NCI-H2227 treated with DMSO at 0.1 percent for 48 hours (cell line): ENCODE data around the gene POC5.
A peak's percentile ranks its signal among the peaks of the same experiment; 100 is the strongest.
"Not testable (repeated sequence)": the region's sequence is repeated elsewhere in the genome, so short reads cannot be mapped to it uniquely, and the experiment has no call there.

Source experiments
- DNase-seq: peaks from one replicate; lab custom pipeline; 2025; lab: John Stamatoyannopoulos, UW

The POC5 gene

GRCh38 chr5:75706016-75706415, 11.2 kb downstream of the POC5 start:
- no peak for DNase-seq

- no peak for DNase-seq
These were observed 15.4 kb downstream of the POC5 start for GRCh38 chr5:75701856-75702255.

GRCh38 chr5:75695472-75696351, 21.5 kb downstream of the POC5 start:
- not testable (repeated sequence) for DNase-seq

- DNase-seq = no peak
These were observed 22.5 kb downstream of the POC5 start for GRCh38 chr5:75694781-75695180.

- no peak for DNase-seq
These were observed 26.6 kb downstream of the POC5 start for GRCh38 chr5:75690669-75691068.

GRCh38 chr5:75686480-75686879, 30.8 kb downstream of the POC5 start:
- DNase-seq = no peak

GRCh38 chr5:75685141-75685540, 32.1 kb downstream of the POC5 start:
- no peak for DNase-seq

GRCh38 chr5:75681125-75681830, 36.0 kb downstream of the POC5 start:
- DNase-seq = peak; percentile 39

GRCh38 chr5:75678155-75678554, 39.1 kb downstream of the POC5 start:
- no peak for DNase-seq

GRCh38 chr5:75677607-75678006, 39.6 kb downstream of the POC5 start:
- peak; percentile 1 for DNase-seq

- DNase-seq = no peak
These were observed 41.5 kb downstream of the POC5 start for GRCh38 chr5:75675783-75676182.

- DNase-seq = no peak
These were observed 44.6 kb downstream of the POC5 start for GRCh38 chr5:75672616-75673015.

- no peak for DNase-seq
These were observed 45.7 kb downstream of the POC5 start for GRCh38 chr5:75671506-75671905.

- no peak for DNase-seq
These were observed 46.7 kb downstream of the POC5 start for GRCh38 chr5:75670577-75670976.

- no peak for DNase-seq
These were observed 48.1 kb downstream of the POC5 start for GRCh38 chr5:75668977-75669689.

- DNase-seq = no peak
These were observed 48.8 kb downstream of the POC5 start for GRCh38 chr5:75668445-75668844.

- no peak for DNase-seq
These were observed 49.7 kb downstream of the POC5 start for GRCh38 chr5:75667586-75667985.

- no peak for DNase-seq
These were observed 50.4 kb downstream of the POC5 start for GRCh38 chr5:75666801-75667200.

- no peak for DNase-seq
These were observed 52.3 kb downstream of the POC5 start for GRCh38 chr5:75664979-75665378.

- no peak for DNase-seq
These were observed 53.5 kb downstream of the POC5 start for GRCh38 chr5:75663579-75664284.

GRCh38 chr5:75662061-75662460, 55.2 kb downstream of the POC5 start:
- DNase-seq = peak; percentile 25
